ENCODE data around the gene PDZD7.

Gene PDZD7

GRCh38 chr10:101065481-101066145 is 34.7 kb upstream of the PDZD7 start:
- Histone ChIP-seq H3F3A (ENCODE audit: insufficient read depth, low read length) (peaks cover 17% of the 10 kb centered on the region; the same call in 1 of the 2 replicates), H3K9me3 (replicated peaks; ENCODE audit: insufficient read depth, low read length) (no peaks in the 10 kb centered on the region), H2AFZ (ENCODE audit: low read length) (peak overlapping the region; percentile 89; the same call in 1 of the 2 replicates), H3K4me2 (ENCODE audit: low read depth, low read length) (peak overlapping the region; percentile 96), H3K9ac (ENCODE audit: low read length) (peak overlapping the region; percentile 2; the same call in 1 of the 2 replicates), H3K4me3 (ENCODE audit: low read length) (peak overlapping the region; percentile 73), H4K20me1 (ENCODE audit: insufficient read depth, low read length) (no peaks in the 10 kb centered on the region), H3K27me3 (replicated peaks; ENCODE audit: insufficient read depth, low read length) (no peaks in the 10 kb centered on the region), H3K79me2 (ENCODE audit: low read length) (no peaks in the 10 kb centered on the region), H3K36me3 (replicated peaks; ENCODE audit: insufficient read depth, low read length) (no peaks in the 10 kb centered on the region), H3K27ac (ENCODE audit: low read length) (peak overlapping the region; percentile 15; the same call in 1 of the 2 replicates), H3K9me2 (replicated peaks; ENCODE audit: insufficient read depth, low read length) (no peaks in the 10 kb centered on the region), H3K4me1 (ENCODE audit: low read length) (peaks cover 18% of the 10 kb centered on the region)
- DNase-seq: no peak
- TF ChIP-seq EZH2 (optimal IDR thresholded peaks at IDR 0.05; ENCODE audit: low read depth, low read length) (no peak), EZH2phosphoT487 (IDR thresholded peaks at IDR 0.05; ENCODE audit: low read length) (no peak), CTCF (IDR thresholded peaks at IDR 0.05; ENCODE audit: low read length) (no peak)

GRCh38 chr10:101064415-101065030 is 33.6 kb upstream of the PDZD7 start:
- Histone ChIP-seq H3K79me2 (ENCODE audit: low read length) (peaks cover 10% of the 10 kb centered on the region), H3K27me3 (replicated peaks; ENCODE audit: insufficient read depth, low read length) (no peaks in the 10 kb centered on the region), H3F3A (ENCODE audit: insufficient read depth, low read length) (peaks cover 22% of the 10 kb centered on the region; the same call in 1 of the 2 replicates), H3K9me2 (replicated peaks; ENCODE audit: insufficient read depth, low read length) (no peaks in the 10 kb centered on the region), H3K36me3 (replicated peaks; ENCODE audit: insufficient read depth, low read length) (no peaks in the 10 kb centered on the region), H3K27ac (ENCODE audit: low read length) (no peak overlapping the region), H2AFZ (ENCODE audit: low read length) (no peak overlapping the region), H4K20me1 (ENCODE audit: insufficient read depth, low read length) (no peaks in the 10 kb centered on the region), H3K4me3 (ENCODE audit: low read length) (no peak overlapping the region), H3K4me1 (ENCODE audit: low read length) (peaks cover 22% of the 10 kb centered on the region), H3K9me3 (replicated peaks; ENCODE audit: insufficient read depth, low read length) (no peaks in the 10 kb centered on the region), H3K4me2 (ENCODE audit: low read depth, low read length) (no peak overlapping the region), H3K9ac (ENCODE audit: low read length) (no peak overlapping the region)
- TF ChIP-seq EZH2 (optimal IDR thresholded peaks at IDR 0.05; ENCODE audit: low read depth, low read length) (no peak), CTCF (IDR thresholded peaks at IDR 0.05; ENCODE audit: low read length) (no peak), EZH2phosphoT487 (IDR thresholded peaks at IDR 0.05; ENCODE audit: low read length) (no peak)
- peak; percentile 2 for DNase-seq

- H3K9me2 ChIP-seq (replicated peaks; ENCODE audit: insufficient read depth, low read length): no peaks in the 10 kb centered on the region
- H3K36me3 ChIP-seq (replicated peaks; ENCODE audit: insufficient read depth, low read length): no peaks in the 10 kb centered on the region
- TF ChIP-seq EZH2phosphoT487 (IDR thresholded peaks at IDR 0.05; ENCODE audit: low read length): no peak
- TF ChIP-seq CTCF (IDR thresholded peaks at IDR 0.05; ENCODE audit: low read length): no peak
- TF ChIP-seq EZH2 (optimal IDR thresholded peaks at IDR 0.05; ENCODE audit: low read depth, low read length): no peak
- H3K9ac ChIP-seq (ENCODE audit: low read length): no peak overlapping the region
- peak; percentile 3 for DNase-seq
- no peaks in the 10 kb centered on the region for H3K27me3 ChIP-seq (replicated peaks; ENCODE audit: insufficient read depth, low read length)
- H3K4me3 ChIP-seq (ENCODE audit: low read length): no peak overlapping the region
- H3K79me2 ChIP-seq (ENCODE audit: low read length): peaks cover 15% of the 10 kb centered on the region
- H3K9me3 ChIP-seq (replicated peaks; ENCODE audit: insufficient read depth, low read length): no peaks in the 10 kb centered on the region
- no peaks in the 10 kb centered on the region for H4K20me1 ChIP-seq (ENCODE audit: insufficient read depth, low read length)
- H3K27ac ChIP-seq (ENCODE audit: low read length): no peak overlapping the region
- H3F3A ChIP-seq (ENCODE audit: insufficient read depth, low read length): peaks cover 22% of the 10 kb centered on the region; the same call in 1 of the 2 replicates
- H3K4me1 ChIP-seq (ENCODE audit: low read length): peaks cover 26% of the 10 kb centered on the region
- H3K4me2 ChIP-seq (ENCODE audit: low read depth, low read length): no peak overlapping the region
- H2AFZ ChIP-seq (ENCODE audit: low read length): no peak overlapping the region
These were observed 32.9 kb upstream of the PDZD7 start for GRCh38 chr10:101063548-101064414.
